Measurements from ENCODE around the gene PPFIA4.
"Not testable (repeated sequence)": the region's sequence is repeated elsewhere in the genome, so short reads cannot be mapped to it uniquely, and the experiment has no call there.

PPFIA4 gene

DNA sequence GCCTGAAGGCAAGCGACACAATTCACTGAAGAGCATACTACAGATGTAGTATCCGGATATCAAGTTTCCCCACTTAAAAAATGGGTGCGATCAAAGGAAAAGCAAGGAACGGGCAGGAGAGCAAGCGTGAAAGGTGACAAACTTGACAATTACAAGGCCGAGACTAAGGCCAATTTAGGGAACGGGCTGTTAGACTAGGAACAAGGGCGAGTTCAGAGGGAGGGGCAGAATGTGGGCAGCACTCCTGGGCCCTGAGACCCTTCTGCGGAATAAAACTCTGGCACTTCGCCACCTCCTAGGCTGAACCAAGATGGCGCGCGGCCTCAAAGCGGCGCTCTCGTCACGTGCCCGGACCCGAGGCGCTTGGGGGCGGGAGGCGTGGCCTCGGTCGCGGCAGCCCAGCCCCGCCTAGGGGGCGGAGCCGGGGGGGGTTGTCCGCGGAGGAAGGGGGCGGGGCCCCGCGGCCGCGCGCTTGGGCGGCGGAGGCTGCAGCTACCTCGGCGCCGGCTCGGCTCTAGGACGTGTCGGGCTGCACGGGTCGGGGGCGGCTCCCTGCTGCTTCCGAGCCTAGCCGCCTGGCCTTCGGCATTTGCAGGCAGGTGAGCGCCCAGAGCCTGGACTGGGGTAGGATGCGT is at the start of gene PPFIA4:
PPFIA4 (plus strand) TSS at position 461 of the 635 bp plus-strand sequence. CDS start 12,518 bp downstream, outside the sequence.
- FAIRE-seq, result no peak

GRCh38 chr1:202976633-202977032 is 49.7 kb upstream of the PPFIA4 start:
- FAIRE-seq, result no peak

GRCh38 chr1:202979459-202979858 is 46.8 kb upstream of the PPFIA4 start:
- no peak for FAIRE-seq

GRCh38 chr1:202981939-202982338 is 44.4 kb upstream of the PPFIA4 start:
- FAIRE-seq, result no peak

DNA sequence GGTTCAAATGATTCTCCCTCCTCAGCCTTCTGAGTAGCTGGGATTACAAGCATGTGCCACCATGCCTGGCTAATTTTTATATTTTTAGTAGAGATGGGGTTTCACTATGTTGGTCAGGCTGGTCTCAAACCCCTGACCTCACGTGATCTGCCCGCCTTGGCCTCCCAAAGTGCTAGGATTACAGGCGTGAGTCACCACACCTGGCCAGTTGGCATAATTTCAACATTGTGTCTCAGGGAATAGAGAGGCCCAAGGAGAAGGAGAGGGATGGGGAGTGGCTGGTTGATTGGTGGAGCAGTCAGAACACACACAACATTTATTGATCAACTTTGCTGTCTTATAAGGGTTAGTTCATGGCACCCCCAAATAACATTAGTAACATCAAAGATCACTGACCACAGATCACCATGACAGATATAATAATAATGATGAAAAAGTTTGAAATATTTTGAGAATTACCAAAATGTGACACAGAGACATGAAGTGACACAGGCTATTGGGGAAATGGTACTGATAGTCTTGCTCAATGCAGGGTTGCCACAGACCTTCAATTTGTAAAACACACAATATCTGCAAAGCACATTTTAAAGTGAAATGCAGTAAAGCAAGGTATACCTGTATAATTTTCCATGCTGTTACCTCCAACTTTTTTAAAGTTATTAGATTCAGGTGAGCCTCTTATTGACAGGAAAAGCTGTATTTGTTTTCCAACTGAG is 43.4 kb upstream of the PPFIA4 start:
- no peak for FAIRE-seq

DNA sequence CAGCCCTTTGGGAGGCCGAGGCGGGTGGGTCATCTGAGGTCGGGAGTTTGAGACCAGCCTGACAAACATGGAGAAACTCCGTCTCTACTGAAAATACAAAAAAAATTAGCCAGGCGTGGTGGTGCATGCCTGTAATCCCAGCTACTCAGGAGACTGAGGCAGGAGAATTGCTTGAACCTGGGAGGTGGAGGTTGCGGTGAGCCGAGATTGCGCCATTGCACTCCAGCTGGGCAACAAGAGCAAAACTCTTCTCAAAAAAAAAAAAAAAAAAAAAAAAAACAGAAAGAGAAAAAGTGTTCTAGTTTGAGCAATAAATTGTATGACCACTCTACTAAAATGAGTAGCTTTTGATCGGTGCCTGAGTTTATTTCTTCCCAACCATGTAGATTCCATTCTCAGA is 40.2 kb upstream of the PPFIA4 start:
- not testable (repeated sequence) for FAIRE-seq

GRCh38 chr1:202987255-202987654 is 39.0 kb upstream of the PPFIA4 start:
- no peak for FAIRE-seq

- FAIRE-seq, result no peak
Measured at GRCh38 chr1:202987922-202988583, 38.2 kb upstream of the PPFIA4 start.

DNA sequence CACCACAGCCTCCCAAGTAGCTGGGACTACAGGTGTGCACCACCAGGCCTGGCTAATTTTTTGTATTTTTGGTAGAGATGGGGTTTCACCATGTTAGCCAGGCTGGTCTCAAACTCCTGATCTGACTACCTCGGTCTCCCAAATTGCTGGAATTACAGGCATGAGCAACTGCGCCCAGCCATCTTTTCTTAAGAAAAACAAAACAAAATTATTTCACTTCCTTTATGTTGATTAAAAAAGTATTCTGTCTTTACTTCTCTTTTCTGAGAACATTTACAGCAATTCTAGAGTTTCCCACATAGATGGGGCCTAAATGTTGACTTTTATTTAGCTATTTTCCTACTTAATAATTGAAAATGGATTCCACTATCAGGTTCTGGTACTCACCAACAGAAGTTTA is 36.4 kb upstream of the PPFIA4 start:
- FAIRE-seq, result no peak

- FAIRE-seq, result no peak
Measured at GRCh38 chr1:202991112-202991511, 35.2 kb upstream of the PPFIA4 start.

DNA sequence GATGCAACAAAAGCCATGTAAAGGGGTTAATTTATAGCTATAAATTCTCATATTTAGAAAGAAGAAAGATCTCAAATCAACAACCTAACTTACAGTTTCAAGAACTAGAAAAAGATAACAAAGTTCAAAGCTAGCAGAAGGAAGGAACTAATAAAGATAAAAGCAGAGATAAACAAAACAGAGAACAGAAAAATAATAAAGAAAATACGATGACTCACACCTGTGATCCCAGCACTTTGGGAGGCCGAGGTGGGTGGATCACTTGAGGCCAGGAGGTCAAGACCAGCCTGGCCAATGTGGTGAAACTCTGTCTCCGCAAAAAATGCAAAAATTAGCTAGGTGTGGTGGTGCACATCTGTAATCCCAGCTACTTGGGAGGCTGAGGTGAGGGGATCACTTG is 31.5 kb upstream of the PPFIA4 start:
- no peak for FAIRE-seq

DNA sequence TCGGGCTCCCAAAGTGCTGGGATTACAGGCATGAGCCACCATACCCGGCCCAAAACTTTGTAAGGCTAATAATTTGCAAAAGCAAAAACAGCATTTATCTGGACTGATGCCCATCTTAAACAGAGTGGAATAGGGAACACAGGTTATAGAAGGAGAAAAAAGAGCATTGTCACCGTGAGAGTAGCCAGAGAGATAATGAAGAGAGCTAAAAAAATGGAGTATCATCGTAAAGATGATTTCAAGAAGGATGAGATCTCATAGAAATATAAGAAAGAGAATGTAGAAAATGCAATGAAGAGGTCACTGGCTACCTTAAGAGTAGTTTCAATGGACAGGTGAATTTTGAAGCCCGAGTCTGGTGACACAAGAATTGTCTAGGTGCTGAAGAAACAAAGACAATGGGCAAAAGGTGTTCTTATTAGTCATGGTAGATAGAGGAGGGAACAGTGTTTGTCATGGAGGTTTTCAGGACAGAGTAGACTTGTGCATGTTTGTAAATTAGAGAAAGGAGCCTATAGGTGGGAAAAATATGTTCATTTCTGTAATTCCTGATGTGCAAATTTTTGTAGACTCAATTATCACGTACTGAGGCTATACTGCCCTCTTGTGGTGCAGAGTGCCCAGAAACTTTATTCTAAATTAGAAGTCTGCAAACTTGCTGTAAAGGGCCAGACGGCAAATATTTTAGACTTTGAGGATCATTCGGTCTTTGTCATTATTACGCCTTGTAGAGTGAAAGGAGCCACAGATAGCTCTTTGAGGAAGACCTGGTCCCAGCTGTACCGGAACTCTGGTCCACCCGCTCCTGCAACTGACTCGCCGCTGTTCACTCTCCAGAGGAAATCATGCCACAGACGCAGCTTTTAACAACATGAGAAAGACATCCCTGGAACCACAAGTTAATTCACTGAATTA is 27.2 kb upstream of the PPFIA4 start:
- FAIRE-seq, result no peak

DNA sequence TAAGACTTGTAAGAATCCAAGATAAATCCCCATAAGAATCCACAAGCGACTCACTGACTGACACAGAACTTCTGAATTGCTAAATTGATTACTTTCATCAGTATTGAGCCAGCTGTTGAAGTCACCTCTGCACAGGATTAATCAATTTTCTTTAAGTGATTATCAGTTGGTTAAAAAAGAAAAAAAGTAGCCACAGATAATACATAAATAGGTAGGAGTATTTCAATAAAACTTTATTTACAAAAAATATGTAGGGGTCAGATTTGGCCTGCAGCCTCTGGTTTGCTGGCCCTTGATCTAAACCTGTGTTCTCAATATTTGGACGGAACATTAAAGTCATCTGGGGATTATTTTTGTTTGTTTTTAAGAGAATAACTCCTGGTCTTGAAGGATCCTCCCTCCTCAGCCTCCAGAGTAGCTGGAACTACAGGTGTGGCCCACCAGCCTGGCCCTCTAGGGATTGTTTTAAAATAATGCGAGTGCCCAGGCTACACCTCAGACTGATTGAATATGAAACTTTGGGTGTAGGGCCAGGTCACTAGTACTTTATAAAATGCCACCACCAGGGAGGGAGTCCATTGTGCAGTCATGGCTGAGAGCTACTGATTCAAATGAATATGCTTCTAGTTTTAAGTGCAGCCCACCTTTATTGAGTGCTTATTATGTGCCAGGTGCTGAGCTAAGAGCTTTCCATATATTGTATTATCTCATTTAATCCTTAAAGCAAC is 25.9 kb upstream of the PPFIA4 start:
- FAIRE-seq, result no peak

GRCh38 chr1:203001986-203002385 is 24.3 kb upstream of the PPFIA4 start:
- FAIRE-seq, result no peak

- no peak for FAIRE-seq
Measured at GRCh38 chr1:203002951-203003350, 23.3 kb upstream of the PPFIA4 start.

- FAIRE-seq, result not testable (repeated sequence)
Measured at GRCh38 chr1:203005395-203006142, 20.7 kb upstream of the PPFIA4 start.

DNA sequence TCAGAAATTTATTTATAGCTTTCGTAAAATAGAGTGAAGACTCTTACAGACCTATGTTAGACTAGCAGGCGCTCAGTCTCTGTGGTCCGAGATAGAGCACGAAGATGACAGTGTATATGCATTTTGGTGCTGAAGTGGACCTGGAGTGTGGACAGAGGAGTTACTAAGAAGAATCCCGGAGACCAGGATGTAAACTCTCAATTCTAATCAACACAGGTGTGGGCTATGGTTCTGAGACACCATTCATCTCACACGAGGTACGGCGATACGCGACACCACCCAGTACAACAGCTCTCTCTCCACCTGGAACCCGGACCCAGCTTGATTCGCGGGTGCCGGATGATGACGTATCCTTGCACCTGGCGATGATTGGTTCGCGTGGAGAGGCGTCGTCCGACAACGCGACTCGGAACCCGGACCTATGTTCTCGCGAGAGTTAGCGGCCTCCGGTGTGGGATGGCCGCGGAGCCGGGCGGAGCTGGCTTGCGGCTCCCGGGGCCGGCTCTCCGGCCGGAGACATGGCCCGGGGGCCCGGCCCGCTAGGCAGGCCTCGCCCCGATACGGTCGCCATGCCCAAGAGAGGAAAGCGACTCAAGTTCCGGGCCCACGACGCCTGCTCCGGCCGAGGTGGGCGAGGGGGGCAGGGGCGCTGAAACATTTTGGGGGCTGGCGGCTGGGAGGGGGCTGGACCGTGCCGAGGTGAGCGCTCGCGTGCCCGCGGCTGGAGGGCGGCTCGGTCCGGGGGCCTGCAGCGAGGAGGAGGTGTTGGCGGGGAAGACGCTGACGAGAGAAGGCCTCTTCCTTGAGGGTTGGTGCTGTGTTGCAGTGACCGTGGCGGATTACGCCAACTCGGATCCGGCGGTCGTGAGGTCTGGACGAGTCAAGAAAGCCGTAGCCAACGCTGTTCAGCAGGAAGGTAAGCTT is 19.1 kb upstream of the PPFIA4 start, which contains the start of gene TMEM183A:
TMEM183A (plus strand) TSS at position 427 of the 924 bp plus-strand sequence; CDS start at position 519, 92 bp downstream.
- peak; percentile 92 for FAIRE-seq

DNA sequence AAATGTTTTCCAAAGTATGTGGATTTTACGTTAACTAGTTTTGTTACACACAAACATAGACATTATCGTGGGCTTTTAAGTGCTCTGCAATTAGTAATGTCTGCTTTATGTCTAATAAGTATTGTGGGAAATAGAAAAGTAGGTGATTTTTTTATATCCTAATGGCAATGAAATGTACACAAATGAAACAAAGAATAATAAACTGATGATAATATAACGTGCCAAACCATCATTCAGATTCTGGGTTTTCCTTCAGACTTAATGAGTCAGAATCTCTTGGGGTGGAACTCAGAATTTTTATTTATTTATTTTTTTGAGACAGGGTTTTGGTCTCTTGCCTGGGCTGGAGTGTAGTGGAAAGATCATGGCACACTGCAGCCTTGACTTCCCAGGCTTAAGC is 17.1 kb upstream of the PPFIA4 start:
- FAIRE-seq, result no peak

DNA sequence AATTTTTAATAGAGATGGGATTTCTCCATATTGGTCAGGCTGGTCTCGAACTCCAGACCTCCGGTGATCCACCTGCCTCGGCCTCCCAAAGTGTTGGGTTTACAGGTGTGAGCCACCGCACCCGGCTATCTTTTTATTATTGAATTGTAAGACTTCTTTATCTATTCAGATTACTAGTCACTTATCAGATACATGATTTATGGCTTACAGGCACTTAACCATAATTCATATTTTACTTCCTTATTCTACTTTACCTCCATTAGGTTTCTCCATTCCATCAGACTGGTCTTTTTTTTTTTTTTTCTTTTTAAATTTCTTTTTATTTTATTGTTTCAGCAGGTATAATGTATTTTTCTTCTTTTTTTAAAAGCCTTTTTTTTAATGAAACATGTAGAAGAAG is 14.7 kb upstream of the PPFIA4 start:
- FAIRE-seq, result no peak

DNA sequence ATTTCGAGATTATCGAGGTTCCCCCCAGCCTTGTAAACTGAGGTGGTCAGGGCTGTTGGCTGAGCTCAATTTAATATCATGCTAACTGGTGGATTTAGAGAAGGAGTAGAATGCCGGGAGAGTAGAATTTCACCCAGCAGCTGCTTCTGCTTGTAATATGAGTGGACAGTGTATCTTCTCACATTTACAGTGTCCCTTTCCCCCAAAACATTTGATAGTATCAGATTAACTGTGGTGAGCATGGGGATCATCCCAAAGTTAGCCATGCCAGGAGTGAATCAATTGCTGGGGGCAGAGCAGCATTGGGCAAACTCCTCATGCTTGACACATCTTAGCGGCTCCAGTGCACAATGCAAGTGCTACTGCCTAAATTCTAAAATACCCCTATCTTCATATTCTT is 9.2 kb upstream of the PPFIA4 start:
- no peak for FAIRE-seq

Measured in islet of Langerhans (tissue), 1 donor.